ENCODE measurements around the gene MDGA2. TPM values are rescaled to one million over a fixed set of nuclear protein-coding genes. Genes with fewer than 3 reads are reported as not detected.
"Not testable (repeated sequence)": the region's sequence is repeated elsewhere in the genome, so short reads cannot be mapped to it uniquely, and the experiment has no call there.

MDGA2 gene
- total RNA-seq, 1 donor from 2014 or later = not detected

GRCh38 chr14:47270715-47271114 is 404.7 kb downstream of the MDGA2 start:
- intact Hi-C loops (cut with DNase I) = no loop called here
- ATAC-seq (no peak), DNase-seq (ENCODE audit: low spot score) (no peak)

- intact Hi-C loops (cut with DNase I) = no loop called here
- DNase-seq (ENCODE audit: low spot score) (no peak), ATAC-seq (no peak)
Measured at GRCh38 chr14:47269756-47270492, 405.5 kb downstream of the MDGA2 start.

- DNase-seq (ENCODE audit: low spot score) (no peak), ATAC-seq (no peak)
- intact Hi-C loops (cut with DNase I) = no loop called here
Measured at GRCh38 chr14:47264842-47265241, 410.6 kb downstream of the MDGA2 start.

- no peak for DNase-seq (ENCODE audit: low spot score)
- ATAC-seq = no peak
- intact Hi-C loops (cut with DNase I) = no loop called here
Measured at GRCh38 chr14:47262801-47263200, 412.6 kb downstream of the MDGA2 start.

- DNase-seq (ENCODE audit: low spot score) = no peak
- no peak for ATAC-seq
- intact Hi-C loops (cut with DNase I) = no loop called here
Measured at GRCh38 chr14:47261350-47261749, 414.1 kb downstream of the MDGA2 start.

- intact Hi-C loops (cut with DNase I) = no loop called here
- DNase-seq (ENCODE audit: low spot score) (no peak), ATAC-seq (no peak)
Measured at GRCh38 chr14:47259796-47260195, 415.6 kb downstream of the MDGA2 start.

GRCh38 chr14:47257013-47257412 is 418.4 kb downstream of the MDGA2 start:
- DNase-seq (ENCODE audit: low spot score) (no peak), ATAC-seq (no peak)
- intact Hi-C loops (cut with DNase I) = no loop called here

- intact Hi-C loops (cut with DNase I) = no loop called here
- ATAC-seq (no peak), DNase-seq (ENCODE audit: low spot score) (no peak)
Measured at GRCh38 chr14:47252802-47253201, 422.6 kb downstream of the MDGA2 start.

GRCh38 chr14:47246367-47246766 is 429.0 kb downstream of the MDGA2 start:
- intact Hi-C loops (cut with DNase I) = no loop called here
- DNase-seq (ENCODE audit: low spot score) (no peak), ATAC-seq (no peak)

- DNase-seq (ENCODE audit: low spot score); intact Hi-C loops (cut with DNase I); ATAC-seq: not testable (repeated sequence)
Measured at GRCh38 chr14:47242579-47242978, 432.8 kb downstream of the MDGA2 start.

GRCh38 chr14:47240748-47241437 is 434.5 kb downstream of the MDGA2 start:
- intact Hi-C loops (cut with DNase I) = no loop called here
- no peak for ATAC-seq

GRCh38 chr14:47235619-47236018 is 439.8 kb downstream of the MDGA2 start:
- intact Hi-C loops (cut with DNase I) = no loop called here
- no peak for DNase-seq (ENCODE audit: low spot score)
- ATAC-seq = no peak

More at GRCh38 chr14:47240748-47241437, 434.5 kb downstream of the MDGA2 start:
- DNase-seq (ENCODE audit: low spot score) = no peak

- intact Hi-C loops (cut with DNase I) = no loop called here
- no peak for ATAC-seq
- DNase-seq (ENCODE audit: low spot score) = no peak
Measured at GRCh38 chr14:47226877-47227520, 448.4 kb downstream of the MDGA2 start.

GRCh38 chr14:47223656-47224055 is 451.7 kb downstream of the MDGA2 start:
- ATAC-seq (no peak), DNase-seq (ENCODE audit: low spot score) (no peak)
- intact Hi-C loops (cut with DNase I) = no loop called here

- ATAC-seq = no peak
- intact Hi-C loops (cut with DNase I) = no loop called here
- DNase-seq (ENCODE audit: low spot score) = no peak
Measured at GRCh38 chr14:47220096-47220495, 455.3 kb downstream of the MDGA2 start.

- DNase-seq (ENCODE audit: low spot score) (no peak), ATAC-seq (no peak)
- intact Hi-C loops (cut with DNase I) = no loop called here
Measured at GRCh38 chr14:47211263-47211662, 464.1 kb downstream of the MDGA2 start.

- intact Hi-C loops (cut with DNase I) = no loop called here
- no peak for DNase-seq (ENCODE audit: low spot score)
- ATAC-seq = no peak
Measured at GRCh38 chr14:47210099-47210498, 465.3 kb downstream of the MDGA2 start.

- ATAC-seq (no peak), DNase-seq (ENCODE audit: low spot score) (no peak)
- intact Hi-C loops (cut with DNase I) = no loop called here
Measured at GRCh38 chr14:47208434-47208833, 467.0 kb downstream of the MDGA2 start.

GRCh38 chr14:47207617-47208016 is 467.8 kb downstream of the MDGA2 start:
- DNase-seq (ENCODE audit: low spot score) = no peak
- intact Hi-C loops (cut with DNase I) = no loop called here
- ATAC-seq = no peak

- no peak for DNase-seq (ENCODE audit: low spot score)
- intact Hi-C loops (cut with DNase I) = no loop called here
- ATAC-seq = no peak
Measured at GRCh38 chr14:47200740-47201139, 474.7 kb downstream of the MDGA2 start.

Data from sciatic nerve (tissue), 2 donors.